ENCODE data around the gene CDK3. TPM values are rescaled to one million over a fixed set of nuclear protein-coding genes. Genes with fewer than 3 reads are reported as not detected.

CDK3 gene
- total and polyA plus RNA-seq, 12 donors: 0.52 to 11.3 (median 1.5) TPM

DNA sequence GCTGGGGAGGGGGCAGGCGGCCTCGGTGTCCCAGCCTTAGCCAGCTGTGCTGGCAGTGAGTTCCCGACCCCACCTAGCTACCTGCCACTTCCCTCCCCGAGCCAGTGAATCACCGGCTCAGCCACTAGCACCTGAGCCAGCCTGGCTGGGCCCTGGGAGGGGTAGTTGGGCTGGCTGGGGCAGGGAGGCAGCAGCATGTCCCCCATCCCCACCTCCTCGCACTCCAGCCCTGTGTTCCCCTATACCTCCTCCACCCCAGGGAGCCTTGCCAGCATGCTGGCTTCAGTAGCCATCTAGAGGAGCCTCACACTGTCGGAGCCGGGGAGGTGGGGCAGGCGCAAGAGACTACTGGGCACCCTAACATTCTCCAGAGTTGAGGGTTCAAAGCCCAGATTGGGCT is 23.7 kb downstream of the CDK3 start:
- TF ChIP-seq, protein P1, sequence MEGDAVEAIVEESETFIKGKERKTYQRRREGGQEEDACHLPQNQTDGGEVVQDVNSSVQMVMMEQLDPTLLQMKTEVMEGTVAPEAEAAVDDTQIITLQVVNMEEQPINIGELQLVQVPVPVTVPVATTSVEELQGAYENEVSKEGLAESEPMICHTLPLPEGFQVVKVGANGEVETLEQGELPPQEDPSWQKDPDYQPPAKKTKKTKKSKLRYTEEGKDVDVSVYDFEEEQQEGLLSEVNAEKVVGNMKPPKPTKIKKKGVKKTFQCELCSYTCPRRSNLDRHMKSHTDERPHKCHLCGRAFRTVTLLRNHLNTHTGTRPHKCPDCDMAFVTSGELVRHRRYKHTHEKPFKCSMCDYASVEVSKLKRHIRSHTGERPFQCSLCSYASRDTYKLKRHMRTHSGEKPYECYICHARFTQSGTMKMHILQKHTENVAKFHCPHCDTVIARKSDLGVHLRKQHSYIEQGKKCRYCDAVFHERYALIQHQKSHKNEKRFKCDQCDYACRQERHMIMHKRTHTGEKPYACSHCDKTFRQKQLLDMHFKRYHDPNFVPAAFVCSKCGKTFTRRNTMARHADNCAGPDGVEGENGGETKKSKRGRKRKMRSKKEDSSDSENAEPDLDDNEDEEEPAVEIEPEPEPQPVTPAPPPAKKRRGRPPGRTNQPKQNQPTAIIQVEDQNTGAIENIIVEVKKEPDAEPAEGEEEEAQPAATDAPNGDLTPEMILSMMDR (IDR thresholded peaks at IDR 0.05): no peak
- Histone ChIP-seq H3K4me1 (peaks cover 0 to 2% (median 1%) of the 10 kb centered on the region in 9 donors), H3K9me3 (no peaks in the 10 kb centered on the region), H3K4me3 (no peak overlapping the region), H3K27ac (no peak overlapping the region), H3K27me3 (peaks cover 0 to 9% (median 0%) of the 10 kb centered on the region in 7 donors), H3K36me3 (no peaks in the 10 kb centered on the region)
- 87 to 89% methylated on average over 8 to 9 of the region's 9 CpGs for WGBS, 2 donors
- intact Hi-C loops (cut with DNase I): no loop called here
- DNase-seq (no peak), ATAC-seq (no peak)

DNA sequence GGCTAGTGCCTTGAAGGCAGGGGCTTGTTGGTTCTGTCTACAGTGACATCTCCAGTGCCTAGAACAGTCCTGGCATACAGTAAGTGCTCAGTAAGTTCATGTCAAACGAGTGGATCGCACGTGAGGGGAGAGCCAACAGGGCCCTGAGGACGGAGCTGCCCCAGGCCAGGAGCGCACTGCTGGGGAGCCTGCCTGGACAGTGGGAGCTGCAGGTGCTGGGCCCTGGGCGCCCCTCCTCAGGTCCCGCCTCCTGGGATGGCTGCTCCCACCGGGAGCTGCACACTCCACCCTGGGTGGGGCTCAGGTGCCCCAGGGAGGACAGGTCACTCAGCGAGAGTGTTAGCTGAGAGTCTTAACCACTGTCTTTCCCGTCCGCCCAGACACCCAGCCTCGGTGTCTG is 24.6 kb downstream of the CDK3 start:
- no peak for ATAC-seq
- H3K27me3 ChIP-seq: peaks cover 0 to 6% (median 0%) of the 10 kb centered on the region in 7 donors
- no peak for DNase-seq
- H3K9me3 ChIP-seq: no peaks in the 10 kb centered on the region
- intact Hi-C loops (cut with DNase I): no loop called here
- H3K27ac ChIP-seq: no peak overlapping the region
- H3K4me3 ChIP-seq: no peak overlapping the region
- H3K36me3 ChIP-seq: no peaks in the 10 kb centered on the region
- TF ChIP-seq, protein P1 (IDR thresholded peaks at IDR 0.05): no peak
- peaks cover 0 to 11% (median 6%) of the 10 kb centered on the region in 9 donors for H3K4me1 ChIP-seq
- 89 to 92% methylated on average over 12 of the region's 12 CpGs for WGBS, 2 donors

DNA sequence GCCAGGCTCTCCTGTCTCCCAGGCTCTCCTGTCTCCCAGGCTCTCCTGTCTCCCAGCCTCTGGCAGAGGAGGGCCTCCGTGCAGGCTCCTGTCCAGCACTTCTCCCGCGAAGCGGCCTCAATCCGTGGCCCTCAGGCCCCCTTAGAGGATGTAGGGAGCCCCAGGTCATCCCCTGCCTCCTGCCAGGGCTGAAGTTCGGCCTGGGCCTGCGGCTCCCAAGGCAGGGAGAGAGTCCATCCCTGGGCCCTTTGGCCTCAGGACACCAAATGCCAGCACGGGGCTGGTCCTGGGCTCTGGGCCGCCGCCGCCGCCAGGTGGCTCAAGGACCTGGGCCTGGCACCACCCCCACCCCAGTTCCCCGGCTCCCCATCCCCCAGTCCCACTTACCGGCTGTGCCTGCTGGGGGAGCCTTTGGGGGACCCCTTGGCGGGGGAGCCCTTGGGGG is 26.1 kb downstream of the CDK3 start:
- H3K36me3 ChIP-seq: no peaks in the 10 kb centered on the region
- TF ChIP-seq, protein P1 (IDR thresholded peaks at IDR 0.05): no peak
- no peak overlapping the region for H3K4me3 ChIP-seq
- DNase-seq (no peak), ATAC-seq (peak in 1 of 8 donors; percentile 29)
- no peaks in the 10 kb centered on the region for H3K27me3 ChIP-seq
- intact Hi-C loops (cut with DNase I): no loop called here
- no peak overlapping the region for H3K27ac ChIP-seq
- H3K4me1 ChIP-seq: peaks cover 0 to 11% (median 6%) of the 10 kb centered on the region in 9 donors
- no peaks in the 10 kb centered on the region for H3K9me3 ChIP-seq
- 79 to 85% methylated on average over 15 of the region's 15 CpGs for WGBS, 2 donors

DNA sequence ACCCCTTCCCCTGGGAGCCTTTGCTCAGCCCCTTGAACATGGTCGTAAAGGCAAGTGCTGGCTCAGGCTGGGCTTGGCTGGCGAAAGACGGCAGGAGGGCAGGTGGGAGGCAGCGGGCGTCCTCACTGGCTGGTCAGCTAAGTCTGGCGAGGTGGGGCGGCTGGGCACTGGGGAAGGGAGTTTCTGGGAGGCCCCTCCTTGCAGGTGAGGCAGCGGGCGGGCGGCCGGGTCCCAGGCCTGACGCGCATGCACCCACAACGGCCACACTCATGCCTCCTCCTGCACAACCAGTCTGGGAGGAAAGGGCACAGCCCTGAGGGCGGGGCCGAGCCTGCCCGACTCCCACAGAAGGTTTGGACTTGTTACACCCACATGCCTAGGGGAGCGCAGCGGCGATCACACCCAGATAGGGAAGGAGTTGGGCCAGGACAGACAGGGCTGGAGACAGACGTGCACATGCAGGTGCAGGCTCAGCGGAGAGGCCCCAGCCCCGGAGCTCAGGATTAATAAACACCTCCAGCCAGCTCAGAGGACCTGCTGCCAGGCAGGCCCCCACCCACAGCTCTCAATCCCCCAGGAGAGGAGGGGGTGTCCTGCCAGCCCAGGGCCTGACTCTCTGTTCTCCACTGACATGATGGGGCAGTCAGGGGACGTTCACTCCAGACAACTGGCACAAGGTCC is 26.6 kb downstream of the CDK3 start, which contains the start of gene EVPL:
TSS of gene EVPL (minus strand) at position 148 of the 681 bp plus-strand sequence. CDS start at position 40, 108 bp downstream.
- intact Hi-C loops (cut with DNase I): no loop called here
- TF ChIP-seq, protein P1 (IDR thresholded peaks at IDR 0.05): no peak
- Histone ChIP-seq H3K27me3 (no peaks in the 10 kb centered on the region), H3K27ac (no peak within 1 kb of the TSS), H3K9me3 (no peaks in the 10 kb centered on the region), H3K4me1 (peaks cover 0 to 11% (median 6%) of the 10 kb centered on the region in 9 donors), H3K36me3 (no peaks in the 10 kb centered on the region), H3K4me3 (no peak within 1 kb of the TSS)
- DNase-seq (no peak), ATAC-seq (peak in 1 of 8 donors; percentile 23)
- 83 to 86% methylated on average over 24 of the region's 24 CpGs for WGBS, 2 donors

Data from heart right ventricle (tissue), 16 donors.